SK-N-SH (cell line): ENCODE measurements around the gene LMO7. TPM values are rescaled to one million over a fixed set of nuclear protein-coding genes. Genes with fewer than 3 reads are reported as not detected.

Source experiments
- CTCF ChIA-PET: fragments of 300-600, 350-600 bp; formaldehyde crosslinking; extraction: SDS; loops from one replicate; lab custom pipeline; 2021; lab: Yijun Ruan, JAX
- POLR2A ChIA-PET: fragments of 350-600 bp; sonication (Branson Sonifier 250); formaldehyde crosslinking; extraction: SDS; loops from one replicate; lab custom pipeline; 2020; ENCODE audit warnings: antibody characterized with exemption, inconsistent platforms; lab: Yijun Ruan, JAX
- DNase-seq: peaks from one replicate; pipeline ENCODE4 v3.0.0; 2012
- H2AFZ ChIP-seq: fragments of 200-600 bp; sonication (generic); 2 replicates; pipeline ENCODE4 v1.8.1; 2016; ENCODE audit warnings: antibody characterized with exemption, mild to moderate bottlenecking, low read depth
- H3F3A ChIP-seq: fragments of 200-600 bp; sonication (generic); replicated peaks from 2 replicates; pipeline ENCODE3; 2016; ENCODE audit warnings: antibody characterized with exemption, mild to moderate bottlenecking; ENCODE audit not compliant: insufficient read depth
- H3K27ac ChIP-seq, 2 experiments: fragments of 200-500 bp in 1 of 2; fragments of 200-600 bp in 1 of 2; sonication (Bioruptor generic) in 1 of 2; sonication (generic), shearing (Covaris generic) in 1 of 2; 2 replicates each; pipeline versions ENCODE4 v1.5.1 to v1.6.1; 2014 to 2016; ENCODE audit warnings: low read depth in 2 of 2, inconsistent platforms in 1 of 2, low read length in 1 of 2, mild to moderate bottlenecking in 1 of 2, mixed read lengths in 1 of 2
- H3K27me3 ChIP-seq: fragments of 200-600 bp; sonication (generic), shearing (Covaris generic); 2 replicates; pipeline ENCODE4 v1.6.1; 2016; ENCODE audit warnings: mixed run types; ENCODE audit not compliant: insufficient read depth
- H3K36me3 ChIP-seq, 2 experiments: fragments of 200-500 bp in 1 of 2; fragments of 200-600 bp in 1 of 2; sonication (Bioruptor generic) in 1 of 2; sonication (generic) in 1 of 2; replicated peaks in 1 of 2; 2 replicates each; pipeline versions ENCODE3 to v1.5.1; 2014 to 2016; ENCODE audit warnings: low read length in 1 of 2, mild to moderate bottlenecking in 1 of 2; ENCODE audit not compliant: insufficient read depth in 2 of 2, control insufficient read depth in 1 of 2
- H3K4me1 ChIP-seq, 2 experiments: fragments of 200-500 bp in 1 of 2; fragments of 200-600 bp in 1 of 2; sonication (Bioruptor generic) in 1 of 2; sonication (generic), shearing (Covaris generic) in 1 of 2; 2 replicates each; pipeline versions ENCODE4 v1.5.1 to v1.6.1; 2014 to 2016; ENCODE audit warnings: low read depth in 1 of 2, low read length in 1 of 2, mixed run types in 1 of 2; ENCODE audit not compliant: insufficient read depth in 2 of 2, control insufficient read depth in 1 of 2
- H3K4me2 ChIP-seq: fragments of 200-600 bp; sonication (generic), shearing (Covaris generic); 2 replicates; pipeline ENCODE4 v1.6.1; 2017; ENCODE audit warnings: mixed run types
- H3K4me3 ChIP-seq, 2 experiments: fragments of 200-500 bp in 1 of 2; fragments of 200-600 bp in 1 of 2; sonication (Bioruptor generic) in 1 of 2; sonication (generic), shearing (Covaris generic) in 1 of 2; 2 replicates each; pipeline versions ENCODE4 v1.5.1 to v1.8.1; 2014 to 2016; ENCODE audit warnings: low read depth in 2 of 2, inconsistent platforms in 1 of 2, low read length in 1 of 2, mild to moderate bottlenecking in 1 of 2, mixed read lengths in 1 of 2, moderate library complexity in 1 of 2
- H3K79me2 ChIP-seq: fragments of 200-600 bp; sonication (generic); 2 replicates; pipeline ENCODE4 v1.8.1; 2017; ENCODE audit warnings: mild to moderate bottlenecking; ENCODE audit not compliant: insufficient read depth
- H3K9ac ChIP-seq: fragments of 200-600 bp; sonication (generic); 2 replicates; pipeline ENCODE4 v1.6.1; 2017; ENCODE audit warnings: mixed run types
- H3K9me2 ChIP-seq: fragments of 200-600 bp; sonication (generic); 2 replicates; pipeline ENCODE4 v1.6.1; 2017; ENCODE audit warnings: mixed run types
- H3K9me3 ChIP-seq: fragments of 200-600 bp; sonication (generic); 2 replicates; pipeline ENCODE4 v1.6.1; 2017; ENCODE audit warnings: mixed run types, mild to moderate bottlenecking, moderate library complexity
- H4K20me1 ChIP-seq: fragments of 200-600 bp; sonication (generic); 2 replicates; pipeline ENCODE4 v1.6.1; 2017; ENCODE audit warnings: mild to moderate bottlenecking, mixed run types; ENCODE audit not compliant: insufficient read depth
- CTCF ChIP-seq: fragments of 200-600 bp; sonication (generic); IDR thresholded peaks from 2 replicates; pipeline ENCODE4 v1.6.1; 2017; ENCODE audit warnings: antibody characterized with exemption, mild to moderate bottlenecking, moderate library complexity
- GATA2 ChIP-seq: sonication (generic); formaldehyde crosslinking; IDR thresholded peaks from 2 replicates; pipeline ENCODE4 v1.5.0; 2020; ENCODE audit warnings: mild to moderate bottlenecking, missing genetic modification reagents
- MAX ChIP-seq: IDR thresholded peaks from 2 replicates; pipeline ENCODE4 v1.4.0; 2012; ENCODE audit warnings: low read depth
- MEF2A ChIP-seq: IDR thresholded peaks from 2 replicates; pipeline ENCODE4 v1.4.0; 2012; ENCODE audit warnings: low read depth, borderline replicate concordance
- MXI1 ChIP-seq: IDR thresholded peaks from 2 replicates; pipeline ENCODE4 v1.6.1; 2012; ENCODE audit warnings: mild to moderate bottlenecking, low read depth, low read length, improper control_type of control experiment
- RCOR1 ChIP-seq: fragments of 150-350 bp; IDR thresholded peaks from 2 replicates; pipeline ENCODE4 v1.6.1; 2017; ENCODE audit warnings: antibody characterized with exemption, low read length
- REST ChIP-seq: IDR thresholded peaks from 2 replicates; pipeline ENCODE4 v1.6.1; 2012; ENCODE audit warnings: mild to moderate bottlenecking, low read depth, low read length, moderate library complexity
- RFX5 ChIP-seq: IDR thresholded peaks from 2 replicates; pipeline ENCODE4 v1.6.1; 2012; ENCODE audit warnings: mild to moderate bottlenecking, improper control_type of control experiment, low read length
- SIN3A ChIP-seq: IDR thresholded peaks from 2 replicates; pipeline ENCODE4 v1.6.1; 2012; ENCODE audit warnings: low read depth, mild to moderate bottlenecking, low read length, moderate library complexity, borderline replicate concordance
- SMC3 ChIP-seq: IDR thresholded peaks from 2 replicates; pipeline ENCODE4 v1.6.1; 2012; ENCODE audit warnings: low read depth, low read length, improper control_type of control experiment
- WGBS: methylation state at CpG from one replicate; pipeline ENCODE4 v1.1.6; 2017; ENCODE audit warnings: low lambda C conversion rate; 5-methylcytosine and 5-hydroxymethylcytosine counted together
- polyA plus RNA-seq, 3 experiments: library from polyadenylated mRNA; depleted of rRNA; stranded (reverse); fragments of >200 nt; gene quantifications; 2 replicates each; pipeline ENCODE4 v1.2.3, GENCODE V29; 2012

LMO7 gene
- polyA plus RNA-seq, 1 of the 3 experiments (the other 2 are of a cell fraction): 83.6 TPM

GRCh38 chr13:75607447-75607846 is 28.7 kb upstream of the LMO7 start (continued):
- TF ChIP-seq CTCF: no peak

- TF ChIP-seq MEF2A (no peak), SIN3A (no peak)
- CTCF ChIA-PET: no interaction called here
Measured at GRCh38 chr13:75610466-75610865, 25.7 kb upstream of the LMO7 start.

GRCh38 chr13:75612354-75612753 is 23.8 kb upstream of the LMO7 start:
- no peak for DNase-seq
- Histone ChIP-seq H3K9me3 (no peaks in the 10 kb centered on the region), H2AFZ (no peak overlapping the region), H3K36me3 (peaks cover 7 to 47% of the 10 kb centered on the region in 2 experiments), H3K4me3 (no peak overlapping the region), H3F3A (peaks cover 15% of the 10 kb centered on the region), H3K9ac (no peak overlapping the region), H3K27me3 (no peaks in the 10 kb centered on the region), H3K9me2 (no peaks in the 10 kb centered on the region), H3K4me1 (no peaks in the 10 kb centered on the region), H3K4me2 (no peak overlapping the region), H4K20me1 (no peaks in the 10 kb centered on the region), H3K79me2 (no peaks in the 10 kb centered on the region), H3K27ac (no peak overlapping the region)
- CTCF ChIA-PET: no interaction called here
- TF ChIP-seq SMC3: no peak
- no peak for TF ChIP-seq RFX5
- TF ChIP-seq REST: no peak
- no peak for TF ChIP-seq GATA2 (CRISPR knock-in tag)
- TF ChIP-seq RCOR1: no peak
- no peak for TF ChIP-seq MXI1
- no peak for TF ChIP-seq MAX
- POLR2A ChIA-PET: no interaction called here
- 94% methylated on average over 2 of the region's 2 CpGs for WGBS

More at GRCh38 chr13:75610466-75610865, 25.7 kb upstream of the LMO7 start:
- H2AFZ ChIP-seq: no peak overlapping the region
- no peak overlapping the region for H3K4me2 ChIP-seq
- H3K79me2 ChIP-seq: no peaks in the 10 kb centered on the region
- no peaks in the 10 kb centered on the region for H3K9me3 ChIP-seq
- H3K9me2 ChIP-seq: no peaks in the 10 kb centered on the region
- POLR2A ChIA-PET: no interaction called here
- no peak for DNase-seq
- H3F3A ChIP-seq: peaks cover 15% of the 10 kb centered on the region
- no peaks in the 10 kb centered on the region for H3K27me3 ChIP-seq
- no peaks in the 10 kb centered on the region for H4K20me1 ChIP-seq
- no peak overlapping the region for H3K27ac ChIP-seq
- no peaks in the 10 kb centered on the region for H3K4me1 ChIP-seq
- H3K4me3 ChIP-seq: no peak overlapping the region
- H3K9ac ChIP-seq: no peak overlapping the region
- peaks cover 4 to 40% of the 10 kb centered on the region in 2 experiments for H3K36me3 ChIP-seq
